Measurements from ENCODE around the gene SYTL5. TPM values are rescaled to one million over a fixed set of nuclear protein-coding genes. Genes with fewer than 3 reads are reported as not detected.

SYTL5 gene
- total RNA-seq, 1 experiment from 2014 or later = not detected

DNA sequence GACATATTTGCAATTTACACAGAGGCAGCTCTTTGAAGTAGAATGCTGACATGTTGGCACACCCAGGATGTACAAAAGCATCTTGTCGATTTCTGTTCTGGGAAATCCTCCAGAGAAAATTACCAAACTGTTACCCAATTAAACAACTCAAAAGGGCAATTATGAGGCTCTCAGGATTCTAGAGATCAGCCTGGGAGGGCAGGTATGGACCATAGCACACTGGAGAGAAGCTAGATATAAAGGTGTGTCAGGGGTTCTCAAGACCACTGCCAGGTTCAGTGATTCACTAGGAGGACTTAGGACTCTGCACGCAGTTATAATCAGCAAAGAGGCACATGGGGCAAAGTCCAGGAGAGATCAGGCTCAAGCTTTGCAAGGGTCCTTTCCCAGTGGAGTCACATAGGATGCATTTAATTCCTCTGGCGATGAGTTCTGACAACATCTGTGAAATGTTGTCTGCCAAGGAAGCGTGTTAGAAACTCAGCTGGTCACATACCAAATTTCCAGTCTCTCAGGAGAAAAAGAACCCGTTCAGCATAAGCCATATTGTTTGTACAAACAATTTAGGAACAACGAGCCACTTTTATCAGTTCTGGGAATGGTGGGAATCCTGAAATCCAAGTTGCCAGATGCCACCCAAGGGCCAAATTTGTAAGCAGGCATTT, 100.8 kb downstream of the SYTL5 start:
- no peaks in the 10 kb centered on the region for H3K9me3 Mint-ChIP-seq (ENCODE audit: unreplicated experiment)
- DNase-seq (ENCODE audit: unreplicated experiment) = no peak
- BruUV-seq (replicated peaks) = no TSS peak
- no peaks in the 10 kb centered on the region for H3K36me3 Mint-ChIP-seq (ENCODE audit: insufficient read depth, unreplicated experiment)
- TF ChIP-seq, protein P1, sequence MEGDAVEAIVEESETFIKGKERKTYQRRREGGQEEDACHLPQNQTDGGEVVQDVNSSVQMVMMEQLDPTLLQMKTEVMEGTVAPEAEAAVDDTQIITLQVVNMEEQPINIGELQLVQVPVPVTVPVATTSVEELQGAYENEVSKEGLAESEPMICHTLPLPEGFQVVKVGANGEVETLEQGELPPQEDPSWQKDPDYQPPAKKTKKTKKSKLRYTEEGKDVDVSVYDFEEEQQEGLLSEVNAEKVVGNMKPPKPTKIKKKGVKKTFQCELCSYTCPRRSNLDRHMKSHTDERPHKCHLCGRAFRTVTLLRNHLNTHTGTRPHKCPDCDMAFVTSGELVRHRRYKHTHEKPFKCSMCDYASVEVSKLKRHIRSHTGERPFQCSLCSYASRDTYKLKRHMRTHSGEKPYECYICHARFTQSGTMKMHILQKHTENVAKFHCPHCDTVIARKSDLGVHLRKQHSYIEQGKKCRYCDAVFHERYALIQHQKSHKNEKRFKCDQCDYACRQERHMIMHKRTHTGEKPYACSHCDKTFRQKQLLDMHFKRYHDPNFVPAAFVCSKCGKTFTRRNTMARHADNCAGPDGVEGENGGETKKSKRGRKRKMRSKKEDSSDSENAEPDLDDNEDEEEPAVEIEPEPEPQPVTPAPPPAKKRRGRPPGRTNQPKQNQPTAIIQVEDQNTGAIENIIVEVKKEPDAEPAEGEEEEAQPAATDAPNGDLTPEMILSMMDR (IDR thresholded peaks at IDR 0.05; ENCODE audit: unreplicated experiment) = no peak
- no peaks in the 10 kb centered on the region for H3K4me1 Mint-ChIP-seq (ENCODE audit: insufficient read depth, unreplicated experiment)
- CTCF ChIA-PET = no interaction called here
- POLR2A ChIA-PET = interaction anchor here (1.1 kb wide), 1 partner anchor 12 kb away, joined by 3 read pairs; no protein-coding TSS in a partner anchor
- H3K27ac Mint-ChIP-seq (ENCODE audit: low read depth, unreplicated experiment) = no peak overlapping the region
- H3K27me3 Mint-ChIP-seq (ENCODE audit: insufficient read depth, unreplicated experiment) = peaks cover 48% of the 10 kb centered on the region
- H3K4me3 Mint-ChIP-seq (ENCODE audit: unreplicated experiment) = no peak overlapping the region
- intact Hi-C loops (cut with micrococcal nuclease) = no loop called here

DNA sequence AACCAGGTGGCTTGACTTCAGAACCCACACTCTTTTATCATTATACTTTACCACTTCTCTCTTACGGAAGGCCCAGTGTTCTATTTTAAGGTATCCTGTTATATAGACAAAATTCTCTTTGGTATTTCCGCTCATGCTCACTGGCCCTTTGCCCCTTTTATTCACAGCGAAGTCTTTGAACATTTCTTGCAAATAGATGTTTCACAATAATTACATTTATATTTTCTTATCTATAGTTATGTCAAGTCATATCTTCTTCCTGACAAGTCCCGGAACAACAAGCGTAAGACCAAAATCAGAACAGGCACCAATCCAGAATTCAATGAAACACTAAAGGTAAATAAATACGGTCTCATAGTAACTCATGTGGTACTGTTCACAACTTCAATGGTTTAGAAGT, 102.0 kb downstream of the SYTL5 start:
- Mint-ChIP-seq H3K27ac (ENCODE audit: low read depth, unreplicated experiment) (no peak overlapping the region), H3K9me3 (ENCODE audit: unreplicated experiment) (no peaks in the 10 kb centered on the region), H3K4me3 (ENCODE audit: unreplicated experiment) (no peak overlapping the region), H3K27me3 (ENCODE audit: insufficient read depth, unreplicated experiment) (peaks cover 48% of the 10 kb centered on the region), H3K4me1 (ENCODE audit: insufficient read depth, unreplicated experiment) (no peaks in the 10 kb centered on the region), H3K36me3 (ENCODE audit: insufficient read depth, unreplicated experiment) (no peaks in the 10 kb centered on the region)
- BruUV-seq (replicated peaks) = no TSS peak
- no peak for DNase-seq (ENCODE audit: unreplicated experiment)
- CTCF ChIA-PET = no interaction called here
- TF ChIP-seq, protein P1 (IDR thresholded peaks at IDR 0.05; ENCODE audit: unreplicated experiment) = no peak
- POLR2A ChIA-PET = interaction anchor here (1.1 kb wide), 1 partner anchor 13 kb away, joined by 3 read pairs; no protein-coding TSS in a partner anchor
- intact Hi-C loops (cut with micrococcal nuclease) = no loop called here

DNA sequence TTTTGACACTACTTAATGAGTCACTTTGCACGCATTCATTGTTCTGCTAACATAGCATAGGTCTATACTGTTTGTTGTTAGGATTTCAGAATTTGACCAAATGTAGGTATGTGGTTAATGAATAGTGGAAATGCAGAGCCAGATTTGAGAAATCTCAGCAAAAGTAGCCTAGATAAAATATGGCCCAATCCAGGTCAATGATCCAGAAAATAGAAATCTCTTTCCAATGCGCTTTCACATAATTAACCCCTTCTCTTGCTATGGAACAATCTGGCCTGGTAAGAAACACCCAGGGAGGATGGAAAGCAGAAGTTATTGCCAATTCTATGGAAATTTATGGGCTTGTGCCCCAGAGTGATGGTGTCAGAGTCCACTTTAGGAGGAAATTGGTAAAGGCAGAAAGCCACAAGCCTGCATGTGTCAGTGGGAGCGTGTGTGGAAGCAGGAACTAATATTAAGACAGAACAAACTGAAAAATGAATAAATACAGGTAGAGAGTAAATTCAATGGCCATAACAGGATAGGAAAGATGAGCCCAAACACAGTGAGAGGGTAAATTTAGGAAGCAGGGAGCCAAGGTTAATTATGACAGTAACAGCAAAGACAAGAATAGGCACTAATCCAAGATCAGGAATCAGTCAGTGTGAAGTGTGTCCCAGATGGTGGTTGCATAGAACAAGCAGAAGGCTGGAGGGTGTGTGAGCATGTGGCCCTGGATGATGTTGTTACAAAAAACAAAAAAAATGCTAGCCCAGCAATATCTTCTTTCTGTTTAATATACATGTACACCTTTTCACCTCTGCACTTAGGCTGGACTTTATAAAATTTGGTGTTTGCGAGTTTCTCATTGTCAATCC, 102.9 kb downstream of the SYTL5 start:
- CTCF ChIA-PET = no interaction called here
- Mint-ChIP-seq H3K4me1 (ENCODE audit: insufficient read depth, unreplicated experiment) (no peaks in the 10 kb centered on the region), H3K27me3 (ENCODE audit: insufficient read depth, unreplicated experiment) (peaks cover 57% of the 10 kb centered on the region), H3K4me3 (ENCODE audit: unreplicated experiment) (no peak overlapping the region), H3K27ac (ENCODE audit: low read depth, unreplicated experiment) (no peak overlapping the region), H3K9me3 (ENCODE audit: unreplicated experiment) (peaks cover 5% of the 10 kb centered on the region), H3K36me3 (ENCODE audit: insufficient read depth, unreplicated experiment) (no peaks in the 10 kb centered on the region)
- DNase-seq (ENCODE audit: unreplicated experiment) = no peak
- TF ChIP-seq, protein P1 (IDR thresholded peaks at IDR 0.05; ENCODE audit: unreplicated experiment) = no peak
- POLR2A ChIA-PET = no interaction called here
- intact Hi-C loops (cut with micrococcal nuclease) = no loop called here
- no TSS peak for BruUV-seq (replicated peaks)

DNA sequence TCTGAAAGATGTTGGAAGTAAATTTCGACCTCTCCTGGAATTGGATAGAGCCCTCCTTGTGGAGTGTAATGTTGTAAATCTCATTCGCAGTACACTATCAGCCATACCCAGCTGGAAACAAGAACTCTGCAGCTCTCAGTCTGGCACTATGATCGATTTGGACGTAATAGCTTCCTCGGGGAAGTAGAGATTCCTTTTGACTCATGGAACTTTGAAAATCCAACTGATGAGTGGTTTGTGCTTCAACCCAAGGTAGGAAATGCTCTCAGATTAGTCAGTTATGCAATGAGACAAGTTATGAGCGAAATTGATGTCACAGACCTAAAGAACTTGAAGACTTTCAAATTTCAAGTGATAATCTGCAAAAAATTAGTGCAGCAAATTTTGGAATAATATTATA, 103.9 kb downstream of the SYTL5 start:
- H3K9me3 Mint-ChIP-seq (ENCODE audit: unreplicated experiment) = peaks cover 7% of the 10 kb centered on the region
- ChIA-PET POLR2A (no interaction called here), CTCF (interaction anchor here (0.7 kb wide), 1 partner anchor 65 kb away, joined by 3 read pairs; no protein-coding TSS in a partner anchor)
- peaks cover 55% of the 10 kb centered on the region for H3K27me3 Mint-ChIP-seq (ENCODE audit: insufficient read depth, unreplicated experiment)
- no peak for DNase-seq (ENCODE audit: unreplicated experiment)
- no TSS peak for BruUV-seq (replicated peaks)
- no peak overlapping the region for H3K4me3 Mint-ChIP-seq (ENCODE audit: unreplicated experiment)
- H3K36me3 Mint-ChIP-seq (ENCODE audit: insufficient read depth, unreplicated experiment) = no peaks in the 10 kb centered on the region
- no peaks in the 10 kb centered on the region for H3K4me1 Mint-ChIP-seq (ENCODE audit: insufficient read depth, unreplicated experiment)
- TF ChIP-seq, protein P1 (IDR thresholded peaks at IDR 0.05; ENCODE audit: unreplicated experiment) = no peak
- H3K27ac Mint-ChIP-seq (ENCODE audit: low read depth, unreplicated experiment) = no peak overlapping the region
- intact Hi-C loops (cut with micrococcal nuclease) = no loop called here
